ENCODE results near the gene TTLL7.

TTLL7 gene

DNA sequence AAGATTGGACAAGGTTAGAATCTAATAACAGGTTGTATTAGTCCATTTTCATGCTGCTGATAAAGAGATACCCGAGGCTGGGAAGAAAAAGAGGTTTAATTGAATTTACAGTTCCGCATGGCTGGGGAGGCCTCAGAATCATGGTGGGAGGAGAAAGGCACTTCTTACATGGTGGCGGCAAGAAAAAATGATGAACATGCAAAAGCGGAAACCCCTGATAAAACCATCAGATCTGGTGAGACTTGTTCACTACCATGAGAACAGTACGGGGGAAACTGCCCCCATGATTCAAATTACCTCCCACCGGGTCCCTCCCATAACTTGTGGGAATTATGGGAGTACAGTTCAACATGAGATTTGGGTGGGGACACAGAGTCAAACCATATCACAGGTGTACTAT lies 22.9 kb upstream of the TTLL7 start:
- TF ChIP-seq, protein P1, sequence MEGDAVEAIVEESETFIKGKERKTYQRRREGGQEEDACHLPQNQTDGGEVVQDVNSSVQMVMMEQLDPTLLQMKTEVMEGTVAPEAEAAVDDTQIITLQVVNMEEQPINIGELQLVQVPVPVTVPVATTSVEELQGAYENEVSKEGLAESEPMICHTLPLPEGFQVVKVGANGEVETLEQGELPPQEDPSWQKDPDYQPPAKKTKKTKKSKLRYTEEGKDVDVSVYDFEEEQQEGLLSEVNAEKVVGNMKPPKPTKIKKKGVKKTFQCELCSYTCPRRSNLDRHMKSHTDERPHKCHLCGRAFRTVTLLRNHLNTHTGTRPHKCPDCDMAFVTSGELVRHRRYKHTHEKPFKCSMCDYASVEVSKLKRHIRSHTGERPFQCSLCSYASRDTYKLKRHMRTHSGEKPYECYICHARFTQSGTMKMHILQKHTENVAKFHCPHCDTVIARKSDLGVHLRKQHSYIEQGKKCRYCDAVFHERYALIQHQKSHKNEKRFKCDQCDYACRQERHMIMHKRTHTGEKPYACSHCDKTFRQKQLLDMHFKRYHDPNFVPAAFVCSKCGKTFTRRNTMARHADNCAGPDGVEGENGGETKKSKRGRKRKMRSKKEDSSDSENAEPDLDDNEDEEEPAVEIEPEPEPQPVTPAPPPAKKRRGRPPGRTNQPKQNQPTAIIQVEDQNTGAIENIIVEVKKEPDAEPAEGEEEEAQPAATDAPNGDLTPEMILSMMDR (IDR thresholded peaks at IDR 0.05; ENCODE audit: insufficient read depth, low read depth, low read length, missing control alignments) = no peak
- no peak for DNase-seq (ENCODE audit: low read depth)
- no peak overlapping the region for H3K4me3 ChIP-seq (ENCODE audit: low read length)

DNA sequence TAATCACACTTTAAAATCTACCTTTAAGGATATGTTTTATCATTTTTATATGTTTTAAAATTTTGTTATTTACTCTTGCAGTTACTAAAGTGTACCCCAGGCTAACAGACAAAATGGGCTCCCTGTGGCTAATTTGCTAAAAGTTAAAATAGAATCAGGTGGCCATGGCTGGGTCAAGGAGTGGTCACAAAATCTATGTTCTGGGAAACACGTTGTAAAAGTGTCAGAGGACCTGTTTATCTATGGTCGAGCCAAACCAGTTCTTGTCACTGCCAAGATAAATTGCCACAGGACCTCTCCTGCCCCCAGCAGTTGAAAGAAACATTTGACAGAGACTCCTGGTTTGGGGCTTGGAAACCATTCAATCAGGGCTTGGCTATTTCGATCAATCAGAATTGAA lies 21.2 kb upstream of the TTLL7 start:
- no peak for DNase-seq (ENCODE audit: low read depth)
- TF ChIP-seq, protein P1 (IDR thresholded peaks at IDR 0.05; ENCODE audit: insufficient read depth, low read depth, low read length, missing control alignments) = no peak
- H3K4me3 ChIP-seq (ENCODE audit: low read length) = no peak overlapping the region

DNA sequence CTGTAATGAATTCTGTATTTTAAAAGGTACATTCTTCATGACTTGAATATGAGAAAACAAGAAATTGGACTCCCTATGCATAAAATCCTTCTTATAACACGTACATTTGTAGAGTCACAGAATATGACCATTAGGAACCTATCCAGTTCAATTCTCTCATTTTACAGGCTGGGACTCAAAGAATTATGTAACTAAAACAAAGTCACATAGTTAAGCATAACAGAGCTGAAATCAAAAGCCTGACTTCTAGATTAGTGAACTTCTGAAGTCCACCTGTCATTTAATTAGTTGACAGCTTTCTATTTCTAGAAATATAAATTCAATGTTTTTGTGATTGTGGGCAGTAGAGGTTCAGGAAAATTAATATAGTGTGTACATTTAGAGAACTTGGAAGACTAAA lies 20.3 kb upstream of the TTLL7 start:
- TF ChIP-seq, protein P1 (IDR thresholded peaks at IDR 0.05; ENCODE audit: insufficient read depth, low read depth, low read length, missing control alignments) = no peak
- DNase-seq (ENCODE audit: low read depth) = no peak
- no peak overlapping the region for H3K4me3 ChIP-seq (ENCODE audit: low read length)

DNA sequence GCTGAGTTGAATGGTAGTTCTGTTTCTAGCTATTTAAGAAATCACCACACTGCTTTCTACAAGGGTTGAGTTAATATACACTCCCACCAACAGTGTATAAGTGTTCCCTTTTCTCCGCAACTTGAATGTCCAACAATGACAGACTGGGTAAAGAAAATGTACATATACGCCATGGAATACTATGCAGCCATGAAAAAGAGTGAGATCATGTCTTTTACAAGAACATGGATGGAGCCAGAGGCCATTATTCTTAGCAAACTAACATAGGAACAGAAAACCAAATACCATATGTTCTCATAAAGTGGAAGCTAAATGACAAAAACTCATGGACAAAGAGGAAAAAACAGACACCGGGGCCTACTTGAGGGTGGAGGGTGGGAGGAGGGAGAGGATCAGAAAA lies 14.8 kb upstream of the TTLL7 start:
- TF ChIP-seq, protein P1 (IDR thresholded peaks at IDR 0.05; ENCODE audit: insufficient read depth, low read depth, low read length, missing control alignments) = no peak
- no peak for DNase-seq (ENCODE audit: low read depth)
- H3K4me3 ChIP-seq (ENCODE audit: low read length) = no peak overlapping the region

DNA sequence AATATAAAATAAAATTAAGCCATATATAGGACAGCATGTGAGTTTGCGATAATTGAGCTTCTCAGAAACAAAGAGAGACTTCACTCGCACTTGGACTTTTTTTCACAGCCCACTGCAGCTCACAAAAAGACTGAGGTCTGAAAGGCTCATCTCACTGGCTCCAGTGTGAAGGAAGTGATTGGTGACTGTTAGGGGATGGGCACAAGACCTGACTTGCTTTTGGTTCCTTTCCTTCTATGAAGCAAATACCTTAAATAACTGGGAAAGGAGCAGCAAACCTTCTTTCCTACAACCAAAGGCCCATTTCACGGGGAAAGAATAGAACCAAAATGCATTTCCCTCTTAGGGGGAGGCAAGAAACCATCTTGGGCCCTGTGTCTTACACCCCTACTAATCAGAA lies 13.1 kb upstream of the TTLL7 start:
- peak; percentile 63 for DNase-seq (ENCODE audit: low read depth)
- H3K4me3 ChIP-seq (ENCODE audit: low read length) = no peak overlapping the region
- TF ChIP-seq, protein P1 (IDR thresholded peaks at IDR 0.05; ENCODE audit: insufficient read depth, low read depth, low read length, missing control alignments) = no peak

DNA sequence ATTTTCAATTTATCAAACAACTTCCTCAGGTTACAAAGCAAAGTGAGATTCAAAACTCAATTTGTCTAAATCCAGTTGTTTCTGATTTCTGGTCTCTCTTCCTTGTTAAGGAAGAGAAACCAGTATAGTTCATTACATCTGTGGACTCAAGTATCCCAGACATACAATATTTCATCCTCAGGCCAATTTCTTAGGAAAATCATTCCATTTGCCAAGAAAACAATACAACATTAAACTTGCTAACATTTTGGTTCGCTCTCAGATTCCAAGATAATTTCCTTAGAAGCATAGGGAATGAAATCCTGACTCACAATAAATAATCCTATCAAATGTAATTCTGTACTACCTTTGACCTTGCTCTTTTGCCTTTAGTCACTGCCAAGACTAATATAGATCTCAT lies 11.2 kb upstream of the TTLL7 start:
- no peak for DNase-seq (ENCODE audit: low read depth)
- H3K4me3 ChIP-seq (ENCODE audit: low read length) = no peak overlapping the region
- TF ChIP-seq, protein P1 (IDR thresholded peaks at IDR 0.05; ENCODE audit: insufficient read depth, low read depth, low read length, missing control alignments) = no peak

DNA sequence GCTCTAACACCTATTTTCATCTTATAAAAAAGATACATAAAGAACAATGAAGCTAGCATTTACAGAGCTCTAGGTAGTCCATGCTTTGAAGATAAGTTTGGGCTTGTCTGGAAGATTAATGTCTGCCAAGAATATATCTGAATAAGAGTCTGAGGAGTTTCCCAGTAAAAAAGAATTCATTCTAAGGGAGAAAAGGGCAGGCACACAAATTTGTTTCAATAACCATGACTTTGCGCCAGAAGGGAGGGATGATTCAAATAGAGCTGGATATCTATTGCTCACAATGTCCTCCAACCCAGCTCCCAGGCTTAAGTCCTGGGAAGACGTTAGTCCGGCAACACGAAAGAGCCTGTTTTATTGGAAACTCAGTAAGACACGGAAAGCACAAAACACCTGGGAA lies 9.7 kb upstream of the TTLL7 start:
- no peak overlapping the region for H3K4me3 ChIP-seq (ENCODE audit: low read length)
- TF ChIP-seq, protein P1 (IDR thresholded peaks at IDR 0.05; ENCODE audit: insufficient read depth, low read depth, low read length, missing control alignments) = no peak
- peak; percentile 52 for DNase-seq (ENCODE audit: low read depth)

All from epithelial cell of esophagus (primary cell).